HCT116 (cell line): ENCODE data around the gene MINDY4. TPM values are rescaled to one million over a fixed set of nuclear protein-coding genes. Genes with fewer than 3 reads are reported as not detected.

Source experiments
- ATAC-seq: fragments of 200-7000 bp; cut with Tn5 transposase; 2 replicates; pipeline ENCODE4 v1.9.1; 2020; ENCODE audit warnings: mild to moderate bottlenecking, moderate library complexity
- BruUV-seq: library from RNA; stranded (reverse); fragments of 400-500 nt; replicated peaks from 2 replicates; lab custom pipeline; 2021; lab: Mats Ljungman, UMichigan
- CTCF ChIA-PET: fragments of 300-600 bp; sonication (Branson Sonifier 250); formaldehyde crosslinking; loops from one replicate; lab custom pipeline; 2021; ENCODE audit warnings: antibody characterized with exemption; lab: Charles Lee
- POLR2A ChIA-PET: fragments of 300-600, 350-600 bp; sonication (Branson Sonifier 250); formaldehyde crosslinking; loops from one replicate; lab custom pipeline; 2021; ENCODE audit warnings: antibody characterized with exemption; lab: Charles Lee
- RAD21 ChIA-PET, 2 experiments: fragments of 300-600 bp; sonication (Branson Sonifier 250); formaldehyde crosslinking; loops; one replicate each; lab custom pipeline; 2023; ENCODE audit warnings: low total read pairs in 2 of 2; ENCODE audit not compliant: uncharacterized antibody in 2 of 2, unreplicated experiment in 2 of 2, low non-redundant PET in 1 of 2; lab: Charles Lee
- DNase-seq: peaks from one replicate; pipeline ENCODE4 v3.0.0-alpha.2; 2010; ENCODE audit warnings: low read depth, low spot score
- H2AFZ ChIP-seq: fragments of 200-600 bp; shearing (Covaris generic), sonication (generic); 2 replicates; pipeline ENCODE4 v1.6.1; 2017; ENCODE audit warnings: low read depth, mixed run types, mixed read lengths, antibody characterized with exemption, low read length; ENCODE audit not compliant: poor library complexity, severe bottlenecking
- H3K27ac ChIP-seq: 2 replicates; pipeline ENCODE4 v1.5.1; 2012; ENCODE audit warnings: low read depth, low read length
- H3K27me3 ChIP-seq: fragments of 200-600 bp; sonication (generic); 2 replicates; pipeline ENCODE4 v1.6.1; 2016; ENCODE audit warnings: mixed run types, low read length, mixed read lengths; ENCODE audit not compliant: insufficient read depth
- H3K36me3 ChIP-seq, 2 experiments: fragments of 200-500 bp in 1 of 2; fragments of 200-600 bp in 1 of 2; sonication (Bioruptor generic) in 1 of 2; sonication (generic) in 1 of 2; 2 replicates each; pipeline versions ENCODE4 v1.5.1 to v1.6.1; 2014 to 2016; ENCODE audit warnings: low read length in 2 of 2, inconsistent platforms in 1 of 2, mixed read lengths in 1 of 2, mixed run types in 1 of 2; ENCODE audit not compliant: insufficient read depth in 2 of 2, control insufficient read depth in 1 of 2
- H3K4me1 ChIP-seq, 2 experiments: fragments of 200-600 bp in 1 of 2; sonication (generic) in 1 of 2; 2 replicates each; pipeline versions ENCODE4 v1.5.1 to v1.6.1; 2012 to 2017; ENCODE audit warnings: low read length in 2 of 2, inconsistent platforms in 1 of 2, mild to moderate bottlenecking in 1 of 2, mixed read lengths in 1 of 2, mixed run types in 1 of 2, moderate library complexity in 1 of 2; ENCODE audit not compliant: insufficient read depth in 2 of 2, control insufficient read depth in 1 of 2
- H3K4me2 ChIP-seq: fragments of 200-600 bp; sonication (generic); 2 replicates; pipeline ENCODE4 v1.6.1; 2017; ENCODE audit warnings: mixed run types, low read length, mixed read lengths
- H3K4me3 ChIP-seq, 2 experiments: fragments of 200-600 bp in 1 of 2; sonication (generic) in 1 of 2; replicated peaks in 1 of 2; 2 replicates each; pipeline ENCODE4 v1.5.1; 2011 to 2016; ENCODE audit warnings: low read length in 2 of 2, control low read depth in 1 of 2, low read depth in 1 of 2, mild to moderate bottlenecking in 1 of 2, mixed read lengths in 1 of 2, mixed run types in 1 of 2
- H3K79me2 ChIP-seq: fragments of 200-600 bp; sonication (generic); 2 replicates; pipeline ENCODE4 v1.6.1; 2017; ENCODE audit warnings: mild to moderate bottlenecking, mixed run types, low read length, moderate library complexity, mixed read lengths; ENCODE audit not compliant: insufficient read depth
- H3K9ac ChIP-seq: fragments of 200-600 bp; sonication (generic); 2 replicates; pipeline ENCODE4 v1.6.1; 2016; ENCODE audit warnings: low read length, mixed read lengths
- H3K9me2 ChIP-seq: fragments of 200-600 bp; sonication (generic), shearing (Covaris generic); 2 replicates; pipeline ENCODE4 v1.6.1; 2017; ENCODE audit warnings: mixed run types, mild to moderate bottlenecking, moderate library complexity; ENCODE audit not compliant: insufficient read depth
- H3K9me3 ChIP-seq, 2 experiments: fragments of 200-500 bp in 1 of 2; fragments of 200-600 bp in 1 of 2; sonication (Bioruptor generic) in 1 of 2; sonication (generic) in 1 of 2; 2 replicates each; pipeline ENCODE4 v1.6.1; 2014 to 2017; ENCODE audit warnings: low read length in 2 of 2, mixed read lengths in 2 of 2, inconsistent platforms in 1 of 2, low read depth in 1 of 2, mild to moderate bottlenecking in 1 of 2, mixed run types in 1 of 2, moderate library complexity in 1 of 2; ENCODE audit not compliant: control insufficient read depth in 1 of 2, insufficient read depth in 1 of 2
- H4K20me1 ChIP-seq: fragments of 200-600 bp; sonication (generic), shearing (Covaris generic); 2 replicates; pipeline ENCODE4 v1.6.1; 2017; ENCODE audit warnings: mixed run types, mild to moderate bottlenecking, moderate library complexity; ENCODE audit not compliant: insufficient read depth
- CTCF ChIP-seq, 3 experiments: fragments of 200-600 bp in 1 of 3; sonication (generic) in 1 of 3; IDR thresholded peaks in 2 of 3; conservative IDR thresholded peaks in 1 of 3; 2 replicates each; pipeline ENCODE4 v1.5.1; 2012 to 2017; ENCODE audit warnings: low read depth in 2 of 3, low read length in 2 of 3, antibody characterized with exemption in 1 of 3, borderline replicate concordance in 1 of 3, control low read depth in 1 of 3, mild to moderate bottlenecking in 1 of 3, mixed read lengths in 1 of 3, mixed run types in 1 of 3, moderate library complexity in 1 of 3; ENCODE audit not compliant: insufficient read depth in 1 of 3
- ELF1 ChIP-seq: IDR thresholded peaks from 2 replicates; pipeline ENCODE4 v1.6.1; 2012; ENCODE audit warnings: low read depth, borderline replicate concordance
- EZH2 ChIP-seq: fragments of 200-600 bp; sonication (generic); IDR thresholded peaks from 2 replicates; pipeline ENCODE4 v1.6.1; 2017; ENCODE audit warnings: antibody characterized with exemption, mixed run types
- MAX ChIP-seq: IDR thresholded peaks from 2 replicates; pipeline ENCODE4 v1.6.1; 2012
- POLR2AphosphoS5 ChIP-seq: IDR thresholded peaks from 2 replicates; pipeline ENCODE4 v1.6.1; 2011; ENCODE audit warnings: mild to moderate bottlenecking, low read depth, low read length, moderate library complexity
- REST ChIP-seq: IDR thresholded peaks from 2 replicates; pipeline ENCODE4 v1.6.1; 2012; ENCODE audit warnings: low read depth
- TCF7L2 ChIP-seq: IDR thresholded peaks from 2 replicates; pipeline ENCODE4 v1.7.0; 2011; ENCODE audit warnings: borderline replicate concordance, inconsistent platforms; ENCODE audit not compliant: insufficient read depth, insufficient read length; ENCODE audit errors: extremely low read depth
- ZFX ChIP-seq: fragments of 450-650 bp; IDR thresholded peaks from 2 replicates; pipeline ENCODE4 v1.6.1; 2017
- intact Hi-C: fragments of 100-400 bp; cut with micrococcal nuclease; formaldehyde crosslinking; loops from 2 replicates; pipeline ENCODE4 v1.10.0; 2022
- total RNA-seq: library from RNA; stranded (reverse); gene quantifications from one replicate; pipeline ENCODE4 v1.2.1, GENCODE V29; 2021; ENCODE audit not compliant: unreplicated experiment

Gene MINDY4
- total RNA-seq, 1 experiment from 2014 or later = 6.1 TPM

GRCh38 chr7:30722671-30723070 is 48.5 kb upstream of the MINDY4 start:
- no peak overlapping the region for H2AFZ ChIP-seq
- no peaks in the 10 kb centered on the region for H3K9me2 ChIP-seq
- H3K9ac ChIP-seq = no peak overlapping the region
- H3K4me1 ChIP-seq = no peaks in the 10 kb centered on the region
- POLR2A ChIA-PET = no interaction called here
- H3K27ac ChIP-seq = no peak overlapping the region
- RAD21 ChIA-PET = no interaction called here
- peaks cover 4% of the 10 kb centered on the region; the same call in 1 of the 2 replicates for H3K27me3 ChIP-seq
- DNase-seq = no peak
- no peaks in the 10 kb centered on the region for H3K79me2 ChIP-seq
- no TSS peak for BruUV-seq
- no peak overlapping the region for H3K4me2 ChIP-seq
- H4K20me1 ChIP-seq = no peaks in the 10 kb centered on the region
- CTCF ChIA-PET = no interaction called here
- intact Hi-C loops = no loop called here
- H3K36me3 ChIP-seq = no peaks in the 10 kb centered on the region
- TF ChIP-seq TCF7L2 (no peak), ELF1 (no peak), CTCF (IDR thresholded peaks at IDR 0.05 in 2 of 3, conservative IDR thresholded peaks at IDR 0.05 in 1 of 3; ENCODE audit: borderline replicate concordance in 1 of 3, insufficient read depth in 1 of 3, low read depth in 2 of 3, low read length in 2 of 3) (no peak), EZH2 (no peak), MAX (no peak), ZFX (no peak), REST (no peak), POLR2AphosphoS5 (no peak)
- no peak for ATAC-seq
- H3K4me3 ChIP-seq = no peak overlapping the region
- H3K9me3 ChIP-seq = peaks cover 0 to 4% of the 10 kb centered on the region in 2 experiments; a peak in 1 of 4 replicates
